Effector memory CD4-positive, alpha-beta T cell (primary cell): ENCODE measurements around the gene BIRC5.
"Not testable (repeated sequence)": the region's sequence is repeated elsewhere in the genome, so short reads cannot be mapped to it uniquely, and the experiment has no call there.

Experiments used
- DNase-seq, 3 donors: peaks; one replicate each; pipeline ENCODE4 v3.0.0-alpha.2; 2020
- H3K27ac ChIP-seq: 2 replicates; pipeline ENCODE4 v1.7.0; 2013; ENCODE audit warnings: mild to moderate bottlenecking, low read length, moderate library complexity; ENCODE audit not compliant: insufficient read depth, poor library complexity, severe bottlenecking
- H3K27me3 ChIP-seq: replicated peaks from 2 replicates; pipeline ENCODE4 v1.7.0; 2013; ENCODE audit warnings: mild to moderate bottlenecking, low read length; ENCODE audit not compliant: insufficient read depth, control insufficient read depth, poor library complexity, severe bottlenecking
- H3K36me3 ChIP-seq: 2 replicates; pipeline ENCODE4 v1.7.0; 2013; ENCODE audit warnings: mild to moderate bottlenecking, low read length, moderate library complexity; ENCODE audit not compliant: control insufficient read depth, insufficient read depth
- H3K4me1 ChIP-seq: 2 replicates; pipeline ENCODE4 v1.7.0; 2013; ENCODE audit warnings: low read length, mild to moderate bottlenecking; ENCODE audit not compliant: control insufficient read depth, insufficient read depth, poor library complexity, severe bottlenecking
- H3K4me3 ChIP-seq: 2 replicates; pipeline ENCODE4 v1.7.0; 2013; ENCODE audit warnings: low read length, low read depth, mild to moderate bottlenecking; ENCODE audit not compliant: insufficient read depth, poor library complexity, severe bottlenecking
- H3K9me3 ChIP-seq: 2 replicates; pipeline ENCODE4 v1.7.0; 2013; ENCODE audit warnings: mild to moderate bottlenecking, low read length, moderate library complexity; ENCODE audit not compliant: control insufficient read depth
- total RNA-seq, 3 donors: gene quantifications; one replicate each; lab custom pipeline; 2026; lab: John Stamatoyannopoulos, UW

Gene BIRC5
- 0 to 1.4 (median 0.19) reads per million in 3 donors for total RNA-seq

- DNase-seq = peak; percentile 73 to 85 (median 76)
- Histone ChIP-seq H3K4me1 (peaks cover 3% of the 10 kb centered on the region), H3K4me3 (peak within 1 kb of the TSS; percentile 61), H3K27me3 (no peaks in the 10 kb centered on the region), H3K9me3 (no peaks in the 10 kb centered on the region), H3K36me3 (no peaks in the 10 kb centered on the region), H3K27ac (no peak within 1 kb of the TSS)
Measured at GRCh38 chr17:78214016-78214705, at the start of gene BIRC5. Gene BIRC5 (plus strand): TSS chr17:78214253. CDS start chr17:78214317, 64 bp downstream.

- Histone ChIP-seq H3K27me3 (no peaks in the 10 kb centered on the region), H3K9me3 (no peaks in the 10 kb centered on the region), H3K4me1 (peaks cover 9% of the 10 kb centered on the region), H3K4me3 (no peak overlapping the region), H3K27ac (no peak overlapping the region), H3K36me3 (no peaks in the 10 kb centered on the region)
- DNase-seq = no peak
Measured at GRCh38 chr17:78164748-78165607, 49.1 kb upstream of the BIRC5 start.

GRCh38 chr17:78166416-78166815 is 47.6 kb upstream of the BIRC5 start:
- Histone ChIP-seq H3K36me3 (peaks cover 5% of the 10 kb centered on the region), H3K9me3 (no peaks in the 10 kb centered on the region), H3K27ac (no peak overlapping the region), H3K4me1 (peaks cover 10% of the 10 kb centered on the region), H3K4me3 (no peak overlapping the region), H3K27me3 (no peaks in the 10 kb centered on the region)
- DNase-seq = no peak

- Histone ChIP-seq H3K4me1 (peaks cover 22% of the 10 kb centered on the region), H3K27me3 (no peaks in the 10 kb centered on the region), H3K9me3 (no peaks in the 10 kb centered on the region), H3K27ac (peak within 1 kb of the TSS; percentile 85), H3K36me3 (peaks cover 7% of the 10 kb centered on the region), H3K4me3 (peak within 1 kb of the TSS; percentile 57)
- DNase-seq = peak; percentile 71 to 77 (median 72)
Measured at GRCh38 chr17:78168242-78168902, 45.7 kb upstream of the BIRC5 start, which contains the start of gene SYNGR2. Gene SYNGR2 (plus strand): TSS chr17:78168581. CDS start chr17:78168617, 36 bp downstream.

GRCh38 chr17:78168903-78169793 is 44.9 kb upstream of the BIRC5 start:
- H3K4me3 ChIP-seq = peak overlapping the region; percentile 57
- peak; percentile 59 to 65 (median 62) for DNase-seq
- no peaks in the 10 kb centered on the region for H3K9me3 ChIP-seq
- H3K27me3 ChIP-seq = no peaks in the 10 kb centered on the region
- peaks cover 7% of the 10 kb centered on the region for H3K36me3 ChIP-seq
- H3K4me1 ChIP-seq = peaks cover 30% of the 10 kb centered on the region
- H3K27ac ChIP-seq = peak overlapping the region; percentile 85

GRCh38 chr17:78170692-78171590 is 43.1 kb upstream of the BIRC5 start:
- no peak overlapping the region for H3K4me3 ChIP-seq
- H3K36me3 ChIP-seq = peaks cover 7% of the 10 kb centered on the region
- H3K27me3 ChIP-seq = no peaks in the 10 kb centered on the region
- no peak for DNase-seq
- no peak overlapping the region for H3K27ac ChIP-seq
- H3K4me1 ChIP-seq = peaks cover 35% of the 10 kb centered on the region
- no peaks in the 10 kb centered on the region for H3K9me3 ChIP-seq

GRCh38 chr17:78171591-78172248 is 42.3 kb upstream of the BIRC5 start:
- not testable (repeated sequence) for H3K36me3 ChIP-seq, H3K4me3 ChIP-seq, H3K27ac ChIP-seq, DNase-seq, H3K27me3 ChIP-seq, H3K9me3 ChIP-seq
- peaks cover 41% of the 10 kb centered on the region for H3K4me1 ChIP-seq

- no peak overlapping the region for H3K4me3 ChIP-seq
- no peaks in the 10 kb centered on the region for H3K9me3 ChIP-seq
- H3K27ac ChIP-seq = peak overlapping the region; percentile 49
Measured at GRCh38 chr17:78172249-78173051, 41.6 kb upstream of the BIRC5 start.

More at GRCh38 chr17:78172249-78173051, 41.6 kb upstream of the BIRC5 start:
- H3K27me3 ChIP-seq = no peaks in the 10 kb centered on the region
- no peak for DNase-seq
- H3K36me3 ChIP-seq = peaks cover 7% of the 10 kb centered on the region
- H3K4me1 ChIP-seq = peaks cover 42% of the 10 kb centered on the region
